ENCODE measurements around the gene ECI2. TPM values are rescaled to one million over a fixed set of nuclear protein-coding genes. Genes with fewer than 3 reads are reported as not detected.
A peak's percentile ranks its signal among the peaks of the same experiment; 100 is the strongest.

ECI2 gene, protein sequence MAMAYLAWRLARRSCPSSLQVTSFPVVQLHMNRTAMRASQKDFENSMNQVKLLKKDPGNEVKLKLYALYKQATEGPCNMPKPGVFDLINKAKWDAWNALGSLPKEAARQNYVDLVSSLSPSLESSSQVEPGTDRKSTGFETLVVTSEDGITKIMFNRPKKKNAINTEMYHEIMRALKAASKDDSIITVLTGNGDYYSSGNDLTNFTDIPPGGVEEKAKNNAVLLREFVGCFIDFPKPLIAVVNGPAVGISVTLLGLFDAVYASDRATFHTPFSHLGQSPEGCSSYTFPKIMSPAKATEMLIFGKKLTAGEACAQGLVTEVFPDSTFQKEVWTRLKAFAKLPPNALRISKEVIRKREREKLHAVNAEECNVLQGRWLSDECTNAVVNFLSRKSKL
- total RNA-seq (2021), result 56.0 to 61.9 TPM (median 61.4 TPM) in 3 replicates
- Bru-seq, nascent RNA, result percentile 84 among the genes with signal in this experiment
- long read RNA-seq, experiment 1, transcript ECI2-201 (10 exons, 1,380 nt), result minor isoform, 60 of 159 reads
- long read RNA-seq, experiment 1, transcript ECI2-202 (10 exons, 1,407 nt), result major isoform, 74 of 159 reads
- long read RNA-seq, experiment 1, partial matches to known transcripts, result 7 of 159 reads
- long read RNA-seq, experiment 1, other reads (novel, unspliced or antisense), result 16 of 159 reads
- long read RNA-seq, experiment 2, transcript ECI2-202 (10 exons, 1,407 nt), result major isoform, 26 of 87 reads
- long read RNA-seq, experiment 2, transcript ECI2-201 (10 exons, 1,380 nt), result minor isoform, 17 of 87 reads
- long read RNA-seq, experiment 2, partial matches to known transcripts, result 23 of 87 reads
- long read RNA-seq, experiment 2, other reads (novel, unspliced or antisense), result 21 of 87 reads
- long read RNA-seq, experiment 3, transcript ECI2-201 (10 exons, 1,380 nt), result major isoform, 233 of 450 reads
- long read RNA-seq, experiment 3, transcript ECI2-202 (10 exons, 1,407 nt), result minor isoform, 168 of 450 reads
- long read RNA-seq, experiment 3, partial matches to known transcripts, result 7 of 450 reads
- long read RNA-seq, experiment 3, other reads (novel, unspliced or antisense), result 41 of 450 reads

- Mint-ChIP-seq H3K9me3 (peaks cover 22% of the 10 kb centered on the region), H3K27ac (peak within 1 kb of the TSS; percentile 84), H3K4me3 (peak within 1 kb of the TSS; percentile 78), H3K36me3 (peaks cover 33% of the 10 kb centered on the region), H3K27me3 (ENCODE audit: low read depth) (no peaks in the 10 kb centered on the region), H3K4me1 (peaks cover 26% of the 10 kb centered on the region)
- POLR2A ChIA-PET, result interaction anchor here (0.6 to 3.7 kb wide), 3 partner anchors 16 to 114 kb away, joined by 4 to 18 read pairs (median 4); a partner anchor contains a TSS
- CTCF ChIA-PET, result interaction anchor here (0.6 to 1.9 kb wide), 13 partner anchors 18 to 822 kb away, joined by 3 to 14 read pairs (median 4); partner anchors contain the start of gene FAM50B
- ATAC-seq, result peak; percentile 49
- peak; percentile 66 for DNase-seq (ENCODE audit: low spot score)
- TF ChIP-seq ZNF263 (CRISPR knock-in tag; IDR thresholded peaks at IDR 0.05; ENCODE audit: low read depth) (no peak), ZBTB43 (CRISPR knock-in tag; IDR thresholded peaks at IDR 0.05) (no peak), RORB (CRISPR knock-in tag; IDR thresholded peaks at IDR 0.05) (no peak), IRF2 (CRISPR knock-in tag; IDR thresholded peaks at IDR 0.05; ENCODE audit: borderline replicate concordance, low read depth) (no peak), ZSCAN18 (CRISPR knock-in tag; IDR thresholded peaks at IDR 0.05) (no peak), SMAD3 (CRISPR knock-in tag; IDR thresholded peaks at IDR 0.05; ENCODE audit: borderline replicate concordance) (no peak), CREB1 (CRISPR knock-in tag; IDR thresholded peaks at IDR 0.05) (no peak), FOXJ3 (CRISPR knock-in tag; IDR thresholded peaks at IDR 0.05; ENCODE audit: borderline replicate concordance) (no peak), GRHL2 (CRISPR knock-in tag; IDR thresholded peaks at IDR 0.05; ENCODE audit: insufficient replicate concordance, severe bottlenecking) (no peak), ZNF138 (CRISPR knock-in tag; conservative IDR thresholded peaks at IDR 0.05) (no peak), JAZF1 (CRISPR knock-in tag; IDR thresholded peaks at IDR 0.05) (no peak), ZNF671 (CRISPR knock-in tag; IDR thresholded peaks at IDR 0.05) (no peak), NR1H2 (CRISPR knock-in tag; IDR thresholded peaks at IDR 0.05) (no peak), MXD4 (CRISPR knock-in tag; IDR thresholded peaks at IDR 0.05; ENCODE audit: borderline replicate concordance) (no peak), ZNF416 (CRISPR knock-in tag; IDR thresholded peaks at IDR 0.05) (no peak), GTF2I (CRISPR knock-in tag; conservative IDR thresholded peaks at IDR 0.05) (no peak), NFYB (CRISPR knock-in tag; conservative IDR thresholded peaks at IDR 0.05; ENCODE audit: low read depth) (no peak), ZNF219 (CRISPR knock-in tag; IDR thresholded peaks at IDR 0.05; ENCODE audit: borderline replicate concordance) (no peak)
- TF ChIP-seq, protein P1, sequence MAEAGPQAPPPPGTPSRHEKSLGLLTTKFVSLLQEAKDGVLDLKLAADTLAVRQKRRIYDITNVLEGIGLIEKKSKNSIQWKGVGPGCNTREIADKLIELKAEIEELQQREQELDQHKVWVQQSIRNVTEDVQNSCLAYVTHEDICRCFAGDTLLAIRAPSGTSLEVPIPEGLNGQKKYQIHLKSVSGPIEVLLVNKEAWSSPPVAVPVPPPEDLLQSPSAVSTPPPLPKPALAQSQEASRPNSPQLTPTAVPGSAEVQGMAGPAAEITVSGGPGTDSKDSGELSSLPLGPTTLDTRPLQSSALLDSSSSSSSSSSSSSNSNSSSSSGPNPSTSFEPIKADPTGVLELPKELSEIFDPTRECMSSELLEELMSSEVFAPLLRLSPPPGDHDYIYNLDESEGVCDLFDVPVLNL (CRISPR knock-in tag; IDR thresholded peaks at IDR 0.05; ENCODE audit: borderline replicate concordance, low read depth), result no peak
- TF ChIP-seq, protein P2, sequence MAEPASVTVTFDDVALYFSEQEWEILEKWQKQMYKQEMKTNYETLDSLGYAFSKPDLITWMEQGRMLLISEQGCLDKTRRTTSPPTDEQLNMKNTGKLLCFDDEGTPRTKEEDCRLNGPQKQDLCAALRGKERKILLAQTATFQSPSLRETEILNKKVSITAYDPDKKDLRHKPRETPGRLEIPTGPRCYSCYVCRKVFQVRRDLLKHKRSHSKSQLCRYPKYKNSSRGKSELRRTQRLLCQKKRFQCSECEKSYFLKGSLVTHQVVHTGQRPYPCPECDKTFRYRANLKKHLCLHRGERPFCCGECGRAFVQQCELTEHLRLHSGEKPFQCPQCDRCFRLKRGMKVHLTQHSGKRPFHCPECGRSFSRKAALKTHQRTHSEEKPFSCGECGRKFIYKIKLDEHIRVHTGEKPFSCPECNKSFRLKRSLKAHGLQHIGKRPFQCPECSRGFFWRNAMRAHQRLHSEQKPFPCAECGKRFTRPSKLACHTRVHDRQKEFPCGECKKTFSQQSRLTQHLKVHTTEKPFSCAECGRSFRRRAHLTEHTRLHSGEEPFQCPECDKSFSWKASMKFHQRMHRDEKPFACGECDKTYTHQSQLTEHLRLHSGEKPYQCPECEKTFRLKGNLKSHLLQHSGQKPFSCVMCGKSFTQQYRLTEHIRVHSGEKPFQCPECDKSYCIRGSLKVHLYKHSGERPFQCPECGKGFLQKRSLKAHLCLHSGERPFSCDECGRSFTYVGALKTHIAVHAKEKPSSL (CRISPR knock-in tag; conservative IDR thresholded peaks at IDR 0.05), result no peak
- TF ChIP-seq, protein P3, sequence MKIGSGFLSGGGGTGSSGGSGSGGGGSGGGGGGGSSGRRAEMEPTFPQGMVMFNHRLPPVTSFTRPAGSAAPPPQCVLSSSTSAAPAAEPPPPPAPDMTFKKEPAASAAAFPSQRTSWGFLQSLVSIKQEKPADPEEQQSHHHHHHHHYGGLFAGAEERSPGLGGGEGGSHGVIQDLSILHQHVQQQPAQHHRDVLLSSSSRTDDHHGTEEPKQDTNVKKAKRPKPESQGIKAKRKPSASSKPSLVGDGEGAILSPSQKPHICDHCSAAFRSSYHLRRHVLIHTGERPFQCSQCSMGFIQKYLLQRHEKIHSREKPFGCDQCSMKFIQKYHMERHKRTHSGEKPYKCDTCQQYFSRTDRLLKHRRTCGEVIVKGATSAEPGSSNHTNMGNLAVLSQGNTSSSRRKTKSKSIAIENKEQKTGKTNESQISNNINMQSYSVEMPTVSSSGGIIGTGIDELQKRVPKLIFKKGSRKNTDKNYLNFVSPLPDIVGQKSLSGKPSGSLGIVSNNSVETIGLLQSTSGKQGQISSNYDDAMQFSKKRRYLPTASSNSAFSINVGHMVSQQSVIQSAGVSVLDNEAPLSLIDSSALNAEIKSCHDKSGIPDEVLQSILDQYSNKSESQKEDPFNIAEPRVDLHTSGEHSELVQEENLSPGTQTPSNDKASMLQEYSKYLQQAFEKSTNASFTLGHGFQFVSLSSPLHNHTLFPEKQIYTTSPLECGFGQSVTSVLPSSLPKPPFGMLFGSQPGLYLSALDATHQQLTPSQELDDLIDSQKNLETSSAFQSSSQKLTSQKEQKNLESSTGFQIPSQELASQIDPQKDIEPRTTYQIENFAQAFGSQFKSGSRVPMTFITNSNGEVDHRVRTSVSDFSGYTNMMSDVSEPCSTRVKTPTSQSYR (CRISPR knock-in tag; IDR thresholded peaks at IDR 0.05), result no peak
- TF ChIP-seq, protein P4, sequence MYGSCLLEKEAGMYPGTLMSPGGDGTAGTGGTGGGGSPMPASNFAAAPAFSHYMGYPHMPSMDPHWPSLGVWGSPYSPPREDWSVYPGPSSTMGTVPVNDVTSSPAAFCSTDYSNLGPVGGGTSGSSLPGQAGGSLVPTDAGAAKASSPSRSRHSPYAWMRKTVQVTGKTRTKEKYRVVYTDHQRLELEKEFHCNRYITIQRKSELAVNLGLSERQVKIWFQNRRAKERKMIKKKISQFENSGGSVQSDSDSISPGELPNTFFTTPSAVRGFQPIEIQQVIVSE (CRISPR knock-in tag; IDR thresholded peaks at IDR 0.05; ENCODE audit: borderline replicate concordance), result no peak
Measured at GRCh38 chr6:4134841-4135664, at the start of gene ECI2. Gene ECI2 (minus strand): TSS chr6:4135575. CDS start chr6:4135560, 15 bp downstream.
